Effector CD4-positive, alpha-beta T cell (primary cell): ENCODE results near the gene OSGIN1.
A peak's percentile ranks its signal among the peaks of the same experiment; 100 is the strongest.

Experiments
- DNase-seq: peaks from one replicate; pipeline ENCODE4 v3.0.0-alpha.2; 2020
- total RNA-seq: gene quantifications from one replicate; lab custom pipeline; 2026; lab: John Stamatoyannopoulos, UW

OSGIN1 gene
- 2.3 reads per million, percentile 5 among the genes with 10 or more reads in this experiment for total RNA-seq

- DNase-seq: peak; percentile 9
These were observed at the start of gene OSGIN1 for GRCh38 chr16:83952940-83953795. Gene OSGIN1, plus strand, starts transcription at chr16:83953240. Its CDS starts 4,432 bp downstream, at chr16:83957672.

GRCh38 chr16:83903751-83904150 is 49.3 kb upstream of the OSGIN1 start:
- DNase-seq: no peak

- no peak for DNase-seq
These were observed 46.4 kb upstream of the OSGIN1 start for GRCh38 chr16:83906683-83907082.

- DNase-seq: no peak
These were observed 45.9 kb upstream of the OSGIN1 start for GRCh38 chr16:83907111-83907510.

GRCh38 chr16:83907631-83908250 is 45.3 kb upstream of the OSGIN1 start:
- no peak for DNase-seq

GRCh38 chr16:83908798-83909197 is 44.2 kb upstream of the OSGIN1 start:
- no peak for DNase-seq

- no peak for DNase-seq
These were observed 41.8 kb upstream of the OSGIN1 start for GRCh38 chr16:83911290-83911689.

GRCh38 chr16:83912519-83913244 is 40.4 kb upstream of the OSGIN1 start:
- no peak for DNase-seq

GRCh38 chr16:83913245-83913633 is 39.8 kb upstream of the OSGIN1 start:
- no peak for DNase-seq

GRCh38 chr16:83914091-83914710 is 38.8 kb upstream of the OSGIN1 start:
- DNase-seq: no peak

- no peak for DNase-seq
These were observed 38.0 kb upstream of the OSGIN1 start for GRCh38 chr16:83915081-83915480.

GRCh38 chr16:83915491-83915890 is 37.5 kb upstream of the OSGIN1 start:
- no peak for DNase-seq

- no peak for DNase-seq
These were observed 35.6 kb upstream of the OSGIN1 start for GRCh38 chr16:83917152-83918120.

GRCh38 chr16:83920894-83921491 is 32.0 kb upstream of the OSGIN1 start:
- no peak for DNase-seq

- no peak for DNase-seq
These were observed 29.3 kb upstream of the OSGIN1 start for GRCh38 chr16:83923581-83924365.

- no peak for DNase-seq
These were observed 28.4 kb upstream of the OSGIN1 start for GRCh38 chr16:83924686-83925085.

- no peak for DNase-seq
These were observed 27.7 kb upstream of the OSGIN1 start for GRCh38 chr16:83925095-83925905.

- no peak for DNase-seq
These were observed 26.9 kb upstream of the OSGIN1 start for GRCh38 chr16:83925957-83926725.
